Colonic mucosa (tissue), 4 donors: ENCODE results near the gene GRM7. TPM values are rescaled to one million over a fixed set of nuclear protein-coding genes. Genes with fewer than 3 reads are reported as not detected.

Experiments used
- DNase-seq: peaks from one replicate; pipeline ENCODE4 v3.0.0-alpha.2; 2020
- H3K27ac ChIP-seq: fragments of 200-600 bp; one replicate; pipeline ENCODE4 v1.8.0; 2021
- H3K27me3 ChIP-seq: fragments of 200-600 bp; one replicate; pipeline ENCODE4 v1.8.0; 2021
- H3K36me3 ChIP-seq: fragments of 200-600 bp; one replicate; pipeline ENCODE4 v1.8.0; 2021
- H3K4me1 ChIP-seq: fragments of 200-600 bp; one replicate; pipeline ENCODE4 v1.8.0; 2021; ENCODE audit warnings: mild to moderate bottlenecking
- H3K4me3 ChIP-seq: fragments of 200-600 bp; one replicate; pipeline ENCODE4 v1.8.0; 2021
- H3K9ac ChIP-seq, 2 donors: one replicate each; pipeline ENCODE4 v1.7.0; 2013; ENCODE audit warnings: control low read depth in 2 of 2, low read depth in 2 of 2, low read length in 2 of 2
- H3K9me3 ChIP-seq: fragments of 200-600 bp; one replicate; pipeline ENCODE4 v1.8.0; 2021
- intact Hi-C: fragments of 100-400 bp; cut with DNase I; formaldehyde crosslinking; loops from one replicate; pipeline ENCODE4 v1.14.1; 2022
- total RNA-seq, 2 donors: library from RNA; stranded (reverse); fragmentation: NEBNext Ultra II Directional in 1 of 2; extraction: Animal tissue kit (Norgen Biotek cat#: 25700) in 1 of 2; gene quantifications; one replicate each; pipeline ENCODE4 v1.2.1, GENCODE V29; 2021
- TF ChIP-seq, protein P1 (sequence below): fragments of 200-600 bp; IDR thresholded peaks from one replicate; pipeline ENCODE4 v1.8.0; 2022; ENCODE audit warnings: antibody characterized with exemption, mild to moderate bottlenecking
- donor health status: healthy.
- donor health status: DM: no; HTN: no; CAD: no.
- donor health status: DM: no; HTN: no; CAD: no.

The GRM7 gene
- total RNA-seq, 2 donors from 2014 or later = 0.15 to 0.66 TPM

GRCh38 chr3:7280318-7280717 is 419.4 kb downstream of the GRM7 start:
- TF ChIP-seq, protein P1, sequence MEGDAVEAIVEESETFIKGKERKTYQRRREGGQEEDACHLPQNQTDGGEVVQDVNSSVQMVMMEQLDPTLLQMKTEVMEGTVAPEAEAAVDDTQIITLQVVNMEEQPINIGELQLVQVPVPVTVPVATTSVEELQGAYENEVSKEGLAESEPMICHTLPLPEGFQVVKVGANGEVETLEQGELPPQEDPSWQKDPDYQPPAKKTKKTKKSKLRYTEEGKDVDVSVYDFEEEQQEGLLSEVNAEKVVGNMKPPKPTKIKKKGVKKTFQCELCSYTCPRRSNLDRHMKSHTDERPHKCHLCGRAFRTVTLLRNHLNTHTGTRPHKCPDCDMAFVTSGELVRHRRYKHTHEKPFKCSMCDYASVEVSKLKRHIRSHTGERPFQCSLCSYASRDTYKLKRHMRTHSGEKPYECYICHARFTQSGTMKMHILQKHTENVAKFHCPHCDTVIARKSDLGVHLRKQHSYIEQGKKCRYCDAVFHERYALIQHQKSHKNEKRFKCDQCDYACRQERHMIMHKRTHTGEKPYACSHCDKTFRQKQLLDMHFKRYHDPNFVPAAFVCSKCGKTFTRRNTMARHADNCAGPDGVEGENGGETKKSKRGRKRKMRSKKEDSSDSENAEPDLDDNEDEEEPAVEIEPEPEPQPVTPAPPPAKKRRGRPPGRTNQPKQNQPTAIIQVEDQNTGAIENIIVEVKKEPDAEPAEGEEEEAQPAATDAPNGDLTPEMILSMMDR = no peak
- no peak overlapping the region for H3K9ac ChIP-seq
- H3K36me3 ChIP-seq = no peaks in the 10 kb centered on the region
- H3K27ac ChIP-seq = no peak overlapping the region
- H3K4me1 ChIP-seq = no peaks in the 10 kb centered on the region
- DNase-seq = no peak
- H3K4me3 ChIP-seq = no peak overlapping the region
- H3K27me3 ChIP-seq = no peaks in the 10 kb centered on the region
- H3K9me3 ChIP-seq = no peaks in the 10 kb centered on the region
- intact Hi-C loops = loop anchor here (10.0 kb wide), 1 partner anchor 824 kb away; no protein-coding TSS in a partner anchor

DNA sequence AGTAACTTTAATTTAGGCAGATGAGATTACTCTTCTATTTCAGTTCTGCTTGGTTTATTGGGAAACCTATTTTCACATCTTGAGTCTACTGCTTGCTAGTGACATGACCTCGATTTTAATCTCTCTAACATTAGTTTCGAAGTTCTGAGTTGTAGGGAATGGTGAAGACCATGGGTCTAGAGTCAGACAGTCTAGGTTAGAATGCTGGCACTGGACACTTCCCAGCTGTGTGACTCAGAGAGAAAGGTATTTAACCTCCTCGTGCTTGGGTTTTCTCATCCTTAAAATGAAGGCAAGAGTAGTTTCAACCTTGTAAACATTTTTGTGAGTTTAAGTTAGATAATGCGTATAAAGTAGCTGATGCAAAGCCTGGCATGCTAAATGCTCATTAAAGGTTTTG is 422.1 kb downstream of the GRM7 start:
- H3K27ac ChIP-seq = no peak overlapping the region
- TF ChIP-seq, protein P1 = no peak
- no peak for DNase-seq
- no peaks in the 10 kb centered on the region for H3K27me3 ChIP-seq
- H3K4me1 ChIP-seq = no peaks in the 10 kb centered on the region
- no peak overlapping the region for H3K9ac ChIP-seq
- H3K9me3 ChIP-seq = no peaks in the 10 kb centered on the region
- no peaks in the 10 kb centered on the region for H3K36me3 ChIP-seq
- intact Hi-C loops = loop anchor here (10.0 kb wide), 1 partner anchor 822 kb away; no protein-coding TSS in a partner anchor
- no peak overlapping the region for H3K4me3 ChIP-seq

- no peak for DNase-seq
- H3K9ac ChIP-seq = no peak overlapping the region
- H3K9me3 ChIP-seq = no peaks in the 10 kb centered on the region
- no peak overlapping the region for H3K27ac ChIP-seq
- intact Hi-C loops = loop anchor here (10.0 kb wide), 1 partner anchor 819 kb away; no protein-coding TSS in a partner anchor
- no peaks in the 10 kb centered on the region for H3K27me3 ChIP-seq
- H3K4me3 ChIP-seq = no peak overlapping the region
- H3K36me3 ChIP-seq = no peaks in the 10 kb centered on the region
- TF ChIP-seq, protein P1 = no peak
- H3K4me1 ChIP-seq = no peaks in the 10 kb centered on the region
These were observed 424.6 kb downstream of the GRM7 start for GRCh38 chr3:7285505-7285904.

GRCh38 chr3:7288133-7288532 is 427.2 kb downstream of the GRM7 start:
- H3K9ac ChIP-seq = no peak overlapping the region
- H3K4me3 ChIP-seq = no peak overlapping the region
- intact Hi-C loops = loop anchor here (10.0 kb wide), 1 partner anchor 817 kb away; no protein-coding TSS in a partner anchor
- no peaks in the 10 kb centered on the region for H3K36me3 ChIP-seq
- H3K27ac ChIP-seq = no peak overlapping the region
- H3K4me1 ChIP-seq = no peaks in the 10 kb centered on the region
- DNase-seq = no peak
- no peaks in the 10 kb centered on the region for H3K27me3 ChIP-seq
- TF ChIP-seq, protein P1 = no peak
- no peaks in the 10 kb centered on the region for H3K9me3 ChIP-seq

- Histone ChIP-seq H3K27me3 (no peaks in the 10 kb centered on the region), H3K9ac (no peak overlapping the region), H3K36me3 (no peaks in the 10 kb centered on the region), H3K4me1 (no peaks in the 10 kb centered on the region), H3K4me3 (no peak overlapping the region), H3K9me3 (no peaks in the 10 kb centered on the region), H3K27ac (no peak overlapping the region)
- intact Hi-C loops = loop anchor here (10.0 kb wide), 1 partner anchor 816 kb away; no protein-coding TSS in a partner anchor
- TF ChIP-seq, protein P1 = no peak
- no peak for DNase-seq
These were observed 428.2 kb downstream of the GRM7 start for GRCh38 chr3:7289121-7289520.
